Measurements from ENCODE around the gene SMKR1.

DNA sequence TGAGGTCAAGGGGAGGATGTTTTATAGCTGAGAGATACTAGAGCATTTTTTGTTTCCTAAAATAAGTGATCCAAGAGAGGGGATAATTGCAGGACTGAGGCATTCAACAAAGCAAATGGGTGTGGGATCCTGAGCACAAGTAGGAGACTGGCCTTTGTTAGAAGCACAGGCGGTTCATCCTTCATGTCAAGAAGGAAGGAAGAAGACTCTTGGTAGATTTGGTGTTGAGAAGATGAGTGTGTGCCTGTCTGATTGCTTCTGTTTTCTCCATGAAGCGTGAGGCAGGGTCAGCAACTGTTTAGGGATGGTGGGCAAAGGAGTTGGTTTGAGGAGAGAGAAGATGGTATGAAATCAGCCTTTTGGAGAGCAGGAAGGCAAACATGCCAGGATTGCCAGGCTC is 40.5 kb upstream of the SMKR1 start:
- TF ChIP-seq, protein P1, sequence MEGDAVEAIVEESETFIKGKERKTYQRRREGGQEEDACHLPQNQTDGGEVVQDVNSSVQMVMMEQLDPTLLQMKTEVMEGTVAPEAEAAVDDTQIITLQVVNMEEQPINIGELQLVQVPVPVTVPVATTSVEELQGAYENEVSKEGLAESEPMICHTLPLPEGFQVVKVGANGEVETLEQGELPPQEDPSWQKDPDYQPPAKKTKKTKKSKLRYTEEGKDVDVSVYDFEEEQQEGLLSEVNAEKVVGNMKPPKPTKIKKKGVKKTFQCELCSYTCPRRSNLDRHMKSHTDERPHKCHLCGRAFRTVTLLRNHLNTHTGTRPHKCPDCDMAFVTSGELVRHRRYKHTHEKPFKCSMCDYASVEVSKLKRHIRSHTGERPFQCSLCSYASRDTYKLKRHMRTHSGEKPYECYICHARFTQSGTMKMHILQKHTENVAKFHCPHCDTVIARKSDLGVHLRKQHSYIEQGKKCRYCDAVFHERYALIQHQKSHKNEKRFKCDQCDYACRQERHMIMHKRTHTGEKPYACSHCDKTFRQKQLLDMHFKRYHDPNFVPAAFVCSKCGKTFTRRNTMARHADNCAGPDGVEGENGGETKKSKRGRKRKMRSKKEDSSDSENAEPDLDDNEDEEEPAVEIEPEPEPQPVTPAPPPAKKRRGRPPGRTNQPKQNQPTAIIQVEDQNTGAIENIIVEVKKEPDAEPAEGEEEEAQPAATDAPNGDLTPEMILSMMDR (IDR thresholded peaks at IDR 0.05) = no peak
- TF ChIP-seq POLR2A (IDR thresholded peaks at IDR 0.05) = no peak
